Measurements from ENCODE around the gene SEPTIN12.

The SEPTIN12 gene

DNA sequence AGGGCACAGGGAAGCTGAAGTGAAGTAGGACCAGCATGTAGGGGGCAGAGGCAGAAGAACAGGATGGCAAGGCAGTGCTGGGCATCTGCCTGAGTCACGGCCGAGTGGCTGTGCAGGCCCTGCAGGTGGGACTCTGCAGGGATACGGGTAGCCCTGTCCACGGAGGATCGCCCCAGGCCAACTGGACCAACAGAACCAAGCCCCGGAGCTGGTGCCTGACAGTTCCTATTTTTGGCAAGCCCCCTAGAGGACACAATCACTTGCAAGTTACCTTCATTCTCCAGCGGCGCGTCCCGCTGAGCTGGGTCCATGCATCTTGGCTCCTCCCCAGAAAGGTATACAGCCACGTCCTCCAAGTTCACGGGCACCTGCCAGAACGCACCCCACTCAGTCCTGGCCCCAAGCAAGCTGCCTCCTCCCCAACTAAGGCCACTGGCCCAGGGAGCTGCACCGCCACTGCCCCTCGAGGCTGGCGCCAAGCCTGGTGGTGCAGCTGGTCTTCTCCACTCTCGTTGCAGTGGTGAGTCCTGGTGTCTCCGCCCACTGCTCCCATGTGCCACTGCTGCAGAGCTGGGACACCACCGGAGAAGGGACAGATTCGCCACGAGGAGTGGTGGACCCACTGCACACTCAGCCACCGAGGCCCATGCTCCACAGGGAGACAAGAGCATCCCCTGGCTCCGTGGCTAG lies 27.8 kb downstream of the SEPTIN12 start:
- H3K27me3 ChIP-seq (ENCODE audit: control insufficient read depth in 5 of 5, insufficient read depth in 4 of 5, low read length in 5 of 5): no peaks in the 10 kb centered on the region
- peaks cover 0 to 81% (median 70%) of the 10 kb centered on the region in 5 donors for H3K36me3 ChIP-seq (ENCODE audit: control insufficient read depth in 5 of 5, insufficient read depth in 5 of 5, low read length in 5 of 5)
- H3K27ac ChIP-seq (ENCODE audit: low read depth, low read length): no peak overlapping the region
- H3K4me1 ChIP-seq (ENCODE audit: control insufficient read depth in 5 of 5, insufficient read depth in 5 of 5, low read length in 5 of 5): peaks cover 0 to 7% (median 4%) of the 10 kb centered on the region in 5 donors
- H3K9me3 ChIP-seq (ENCODE audit: control insufficient read depth in 5 of 5, low read length in 5 of 5): no peaks in the 10 kb centered on the region
- H3K9ac ChIP-seq (ENCODE audit: low read length in 5 of 5): no peak overlapping the region
- no peak overlapping the region for H3K4me3 ChIP-seq (ENCODE audit: low read depth in 1 of 5, low read length in 5 of 5)

DNA sequence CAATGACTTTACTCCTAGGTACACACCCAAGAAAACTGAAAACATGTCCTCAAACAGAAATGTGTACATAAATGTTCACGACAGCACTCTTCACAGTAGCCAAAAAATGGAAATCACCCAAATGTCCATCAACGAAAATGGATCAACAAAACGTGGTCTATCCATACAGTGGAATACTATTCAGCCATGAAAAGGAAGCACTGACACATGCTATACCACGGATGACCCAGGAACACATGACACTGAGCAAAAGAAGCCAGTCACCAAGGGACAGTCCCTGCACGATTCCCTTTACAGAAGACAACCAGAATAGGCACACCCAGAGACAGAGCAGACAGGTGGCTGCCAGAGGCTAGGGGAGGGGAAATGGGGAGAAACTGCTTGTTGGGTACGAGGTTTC lies 32.5 kb downstream of the SEPTIN12 start:
- peaks cover 0 to 83% (median 75%) of the 10 kb centered on the region in 5 donors for H3K36me3 ChIP-seq (ENCODE audit: control insufficient read depth in 5 of 5, insufficient read depth in 5 of 5, low read length in 5 of 5)
- no peak overlapping the region for H3K27ac ChIP-seq (ENCODE audit: low read depth, low read length)
- no peaks in the 10 kb centered on the region for H3K27me3 ChIP-seq (ENCODE audit: control insufficient read depth in 5 of 5, insufficient read depth in 4 of 5, low read length in 5 of 5)
- H3K4me1 ChIP-seq (ENCODE audit: control insufficient read depth in 5 of 5, insufficient read depth in 5 of 5, low read length in 5 of 5): no peaks in the 10 kb centered on the region
- H3K9ac ChIP-seq (ENCODE audit: low read length in 5 of 5): no peak overlapping the region
- peaks cover 0 to 4% (median 0%) of the 10 kb centered on the region in 5 donors for H3K9me3 ChIP-seq (ENCODE audit: control insufficient read depth in 5 of 5, low read length in 5 of 5)
- no peak overlapping the region for H3K4me3 ChIP-seq (ENCODE audit: low read depth in 1 of 5, low read length in 5 of 5)

DNA sequence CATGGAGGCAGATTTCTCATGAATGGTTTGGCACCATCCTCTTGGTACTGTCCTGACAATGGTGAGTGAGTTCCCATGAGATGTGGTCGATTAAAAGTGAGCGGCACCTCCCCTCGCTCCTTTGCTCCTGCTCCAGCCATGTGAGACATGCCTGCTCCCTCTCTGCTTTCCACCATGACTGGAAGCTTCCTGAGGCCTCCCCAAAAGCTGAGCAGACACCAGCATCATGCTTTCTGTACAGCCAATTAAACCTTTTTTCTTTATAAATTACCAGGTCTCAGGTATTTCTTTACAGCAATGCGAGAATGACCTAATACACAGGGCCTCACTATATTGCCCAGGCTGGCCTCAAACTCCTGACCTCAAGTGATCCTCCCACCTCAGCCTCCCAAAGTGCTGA lies 33.3 kb downstream of the SEPTIN12 start:
- no peaks in the 10 kb centered on the region for H3K4me1 ChIP-seq (ENCODE audit: control insufficient read depth in 5 of 5, insufficient read depth in 5 of 5, low read length in 5 of 5)
- no peak overlapping the region for H3K4me3 ChIP-seq (ENCODE audit: low read depth in 1 of 5, low read length in 5 of 5)
- no peak overlapping the region for H3K27ac ChIP-seq (ENCODE audit: low read depth, low read length)
- H3K9ac ChIP-seq (ENCODE audit: low read length in 5 of 5): no peak overlapping the region
- H3K9me3 ChIP-seq (ENCODE audit: control insufficient read depth in 5 of 5, low read length in 5 of 5): peaks cover 0 to 4% (median 0%) of the 10 kb centered on the region in 5 donors
- peaks cover 0 to 82% (median 68%) of the 10 kb centered on the region in 5 donors for H3K36me3 ChIP-seq (ENCODE audit: control insufficient read depth in 5 of 5, insufficient read depth in 5 of 5, low read length in 5 of 5)
- no peaks in the 10 kb centered on the region for H3K27me3 ChIP-seq (ENCODE audit: control insufficient read depth in 5 of 5, insufficient read depth in 4 of 5, low read length in 5 of 5)

DNA sequence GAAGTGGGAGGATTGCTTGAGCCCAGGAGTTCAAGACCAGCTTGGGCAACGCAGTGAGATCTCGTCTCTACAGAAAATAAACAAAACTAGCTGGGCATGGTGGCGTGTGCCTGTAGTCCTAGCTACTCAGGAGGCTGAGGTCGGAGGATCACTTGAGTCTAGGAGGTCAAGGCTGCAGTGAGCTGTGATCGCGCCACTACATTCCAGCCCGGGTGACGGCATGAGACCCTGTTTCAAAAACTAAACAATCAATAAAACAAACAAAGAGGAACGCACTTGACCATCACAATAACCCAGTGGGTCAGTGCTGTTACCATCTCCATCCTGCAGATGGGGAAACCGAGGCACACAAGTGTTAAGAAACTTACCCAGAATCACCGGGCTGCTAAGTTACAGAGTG lies 34.9 kb downstream of the SEPTIN12 start:
- H3K27me3 ChIP-seq (ENCODE audit: control insufficient read depth in 5 of 5, insufficient read depth in 4 of 5, low read length in 5 of 5): no peaks in the 10 kb centered on the region
- H3K9ac ChIP-seq (ENCODE audit: low read length in 5 of 5): no peak overlapping the region
- H3K27ac ChIP-seq (ENCODE audit: low read depth, low read length): no peak overlapping the region
- no peak overlapping the region for H3K4me3 ChIP-seq (ENCODE audit: low read depth in 1 of 5, low read length in 5 of 5)
- H3K36me3 ChIP-seq (ENCODE audit: control insufficient read depth in 5 of 5, insufficient read depth in 5 of 5, low read length in 5 of 5): peaks cover 0 to 73% (median 60%) of the 10 kb centered on the region in 5 donors
- no peaks in the 10 kb centered on the region for H3K4me1 ChIP-seq (ENCODE audit: control insufficient read depth in 5 of 5, insufficient read depth in 5 of 5, low read length in 5 of 5)
- peaks cover 0 to 4% (median 0%) of the 10 kb centered on the region in 5 donors for H3K9me3 ChIP-seq (ENCODE audit: control insufficient read depth in 5 of 5, low read length in 5 of 5)

DNA sequence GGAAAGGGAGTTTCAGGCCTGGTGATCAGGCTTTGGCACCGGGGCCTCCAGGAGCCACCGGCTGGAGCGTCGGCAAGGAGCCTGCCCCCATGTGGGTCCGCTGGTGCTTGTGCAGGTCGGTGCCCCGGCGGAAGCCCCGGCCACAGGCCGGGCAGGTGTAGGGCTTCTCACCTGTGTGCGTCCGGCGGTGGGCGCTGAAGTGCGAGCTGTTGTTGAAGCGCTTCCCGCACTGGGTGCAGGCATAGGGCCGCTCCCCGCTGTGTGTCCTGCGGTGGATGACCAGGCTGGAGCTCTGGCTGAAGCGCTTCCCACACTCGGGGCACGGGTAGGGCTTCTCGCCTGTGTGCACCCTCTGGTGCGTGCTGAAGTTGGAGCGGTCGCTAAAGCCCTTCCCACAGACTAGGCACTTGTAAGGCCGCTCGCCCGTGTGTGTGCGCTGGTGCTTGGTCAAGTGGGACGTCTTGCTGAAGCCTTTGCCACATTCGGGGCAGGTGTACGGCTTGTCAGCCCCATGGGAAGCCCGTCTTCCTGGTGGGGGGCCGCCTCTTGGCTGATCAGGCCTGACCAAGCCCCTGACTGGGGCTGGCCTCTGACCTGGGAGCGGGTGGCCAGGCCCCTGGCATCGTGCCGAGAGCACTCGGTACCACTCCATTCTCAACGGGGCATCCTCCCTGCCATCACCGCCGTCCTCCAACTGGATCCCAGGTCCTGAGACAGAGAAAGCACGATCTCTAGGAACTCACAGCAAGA lies 35.6 kb downstream of the SEPTIN12 start:
- Histone ChIP-seq H3K27ac (ENCODE audit: low read depth, low read length) (no peak overlapping the region), H3K9me3 (ENCODE audit: control insufficient read depth in 5 of 5, low read length in 5 of 5) (peaks cover 0 to 4% (median 0%) of the 10 kb centered on the region in 5 donors), H3K9ac (ENCODE audit: low read length in 5 of 5) (no peak overlapping the region), H3K4me3 (ENCODE audit: low read depth in 1 of 5, low read length in 5 of 5) (no peak overlapping the region), H3K4me1 (ENCODE audit: control insufficient read depth in 5 of 5, insufficient read depth in 5 of 5, low read length in 5 of 5) (peaks cover 0 to 1% (median 0%) of the 10 kb centered on the region in 5 donors), H3K27me3 (ENCODE audit: control insufficient read depth in 5 of 5, insufficient read depth in 4 of 5, low read length in 5 of 5) (no peaks in the 10 kb centered on the region), H3K36me3 (ENCODE audit: control insufficient read depth in 5 of 5, insufficient read depth in 5 of 5, low read length in 5 of 5) (peaks cover 0 to 69% (median 58%) of the 10 kb centered on the region in 5 donors)

DNA sequence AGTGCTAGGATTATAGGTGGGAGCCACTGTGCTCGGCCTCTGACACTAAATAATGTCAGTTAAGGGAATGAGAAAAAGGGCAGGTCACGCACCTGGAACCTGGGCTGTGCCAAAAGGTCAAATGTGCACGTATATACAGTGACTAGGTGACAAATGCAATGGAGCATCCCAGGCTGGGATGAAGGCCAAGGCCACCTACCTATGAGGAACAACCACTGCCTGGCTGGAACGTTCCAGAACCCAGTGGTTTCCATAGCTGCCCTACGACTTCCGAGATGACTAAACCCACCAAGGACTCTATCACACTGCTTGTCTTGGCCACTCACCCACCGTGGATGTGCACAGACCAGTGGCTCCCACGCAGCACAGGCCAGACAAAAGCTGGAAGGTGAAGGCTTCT lies 37.2 kb downstream of the SEPTIN12 start:
- no peak overlapping the region for H3K9ac ChIP-seq (ENCODE audit: low read length in 5 of 5)
- no peak overlapping the region for H3K4me3 ChIP-seq (ENCODE audit: low read depth in 1 of 5, low read length in 5 of 5)
- H3K36me3 ChIP-seq (ENCODE audit: control insufficient read depth in 5 of 5, insufficient read depth in 5 of 5, low read length in 5 of 5): peaks cover 0 to 61% (median 52%) of the 10 kb centered on the region in 5 donors
- no peaks in the 10 kb centered on the region for H3K27me3 ChIP-seq (ENCODE audit: control insufficient read depth in 5 of 5, insufficient read depth in 4 of 5, low read length in 5 of 5)
- no peak overlapping the region for H3K27ac ChIP-seq (ENCODE audit: low read depth, low read length)
- H3K4me1 ChIP-seq (ENCODE audit: control insufficient read depth in 5 of 5, insufficient read depth in 5 of 5, low read length in 5 of 5): peaks cover 0 to 11% (median 9%) of the 10 kb centered on the region in 5 donors
- H3K9me3 ChIP-seq (ENCODE audit: control insufficient read depth in 5 of 5, low read length in 5 of 5): peaks cover 0 to 4% (median 0%) of the 10 kb centered on the region in 5 donors

DNA sequence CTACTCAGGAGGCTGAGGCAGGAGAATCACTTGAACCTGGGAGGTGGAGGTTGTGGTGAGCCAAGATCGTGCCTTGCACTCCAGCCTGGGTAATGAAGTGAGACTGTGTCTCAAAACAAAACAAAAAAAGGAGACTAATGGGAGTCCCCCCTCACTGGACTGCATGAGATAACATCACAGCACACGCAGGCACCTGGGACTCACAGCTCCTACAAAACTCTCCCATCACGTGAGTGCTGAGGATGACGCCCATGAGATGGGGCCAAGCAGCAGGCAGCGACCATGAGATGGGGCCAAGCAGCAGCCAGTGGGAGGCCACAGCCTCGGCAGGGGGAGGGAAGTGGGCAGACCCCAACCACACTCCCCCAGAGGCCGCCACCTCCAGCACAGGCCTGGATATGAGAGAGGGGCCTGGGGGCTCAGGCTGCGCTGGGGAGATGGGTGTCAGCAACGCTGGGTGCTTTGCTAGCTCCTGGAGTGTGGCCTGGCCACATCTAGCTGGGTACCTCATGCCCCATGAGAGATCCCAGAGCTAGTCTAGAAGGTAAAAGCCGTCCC lies 38.4 kb downstream of the SEPTIN12 start:
- Histone ChIP-seq H3K9ac (ENCODE audit: low read length in 5 of 5) (no peak overlapping the region), H3K27me3 (ENCODE audit: control insufficient read depth in 5 of 5, insufficient read depth in 4 of 5, low read length in 5 of 5) (no peaks in the 10 kb centered on the region), H3K36me3 (ENCODE audit: control insufficient read depth in 5 of 5, insufficient read depth in 5 of 5, low read length in 5 of 5) (peaks cover 0 to 53% (median 44%) of the 10 kb centered on the region in 5 donors), H3K27ac (ENCODE audit: low read depth, low read length) (no peak overlapping the region), H3K4me1 (ENCODE audit: control insufficient read depth in 5 of 5, insufficient read depth in 5 of 5, low read length in 5 of 5) (peaks cover 0 to 11% (median 9%) of the 10 kb centered on the region in 5 donors), H3K4me3 (ENCODE audit: low read depth in 1 of 5, low read length in 5 of 5) (no peak overlapping the region), H3K9me3 (ENCODE audit: control insufficient read depth in 5 of 5, low read length in 5 of 5) (peaks cover 0 to 2% (median 0%) of the 10 kb centered on the region in 5 donors)

DNA sequence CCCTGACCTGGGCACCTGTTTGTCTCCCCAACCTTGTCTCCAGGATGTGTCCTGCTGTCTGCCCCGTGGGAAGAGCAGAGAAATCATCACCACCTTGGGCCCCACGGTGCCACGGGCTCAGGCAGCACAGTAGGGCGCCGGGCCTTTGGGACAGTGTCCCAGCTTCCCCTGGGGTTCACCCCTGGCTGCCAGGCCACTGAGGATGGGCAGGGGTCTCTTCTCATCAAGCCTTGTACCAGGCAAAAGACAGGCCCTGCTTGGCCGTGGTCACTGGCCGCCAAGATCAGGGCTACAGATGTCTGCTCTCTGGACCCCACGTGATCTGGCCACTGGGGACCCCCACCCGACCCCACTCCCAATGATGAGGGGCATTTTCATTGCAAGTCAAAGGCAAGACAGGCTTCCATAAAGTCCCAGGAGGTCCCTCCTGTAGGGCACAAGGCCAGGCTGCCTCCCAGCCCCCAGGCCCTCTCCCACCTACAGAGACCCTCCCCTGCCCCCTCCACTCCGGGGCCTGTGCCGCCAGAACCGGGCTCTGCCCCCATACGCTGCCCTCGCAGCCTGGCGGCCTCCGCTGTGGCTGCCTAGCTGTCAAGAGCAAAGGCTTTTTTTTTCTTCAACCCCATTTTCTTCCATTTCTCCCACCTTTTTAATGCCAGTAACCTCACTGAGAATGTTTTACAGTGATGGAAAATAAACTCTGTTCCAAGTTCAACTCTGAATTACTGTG lies 39.3 kb downstream of the SEPTIN12 start:
- no peak overlapping the region for H3K4me3 ChIP-seq (ENCODE audit: low read depth in 1 of 5, low read length in 5 of 5)
- no peak overlapping the region for H3K27ac ChIP-seq (ENCODE audit: low read depth, low read length)
- no peaks in the 10 kb centered on the region for H3K27me3 ChIP-seq (ENCODE audit: control insufficient read depth in 5 of 5, insufficient read depth in 4 of 5, low read length in 5 of 5)
- peaks cover 0 to 11% (median 9%) of the 10 kb centered on the region in 5 donors for H3K4me1 ChIP-seq (ENCODE audit: control insufficient read depth in 5 of 5, insufficient read depth in 5 of 5, low read length in 5 of 5)
- H3K9me3 ChIP-seq (ENCODE audit: control insufficient read depth in 5 of 5, low read length in 5 of 5): no peaks in the 10 kb centered on the region
- H3K36me3 ChIP-seq (ENCODE audit: control insufficient read depth in 5 of 5, insufficient read depth in 5 of 5, low read length in 5 of 5): peaks cover 0 to 47% (median 40%) of the 10 kb centered on the region in 5 donors
- H3K9ac ChIP-seq (ENCODE audit: low read length in 5 of 5): no peak overlapping the region

DNA sequence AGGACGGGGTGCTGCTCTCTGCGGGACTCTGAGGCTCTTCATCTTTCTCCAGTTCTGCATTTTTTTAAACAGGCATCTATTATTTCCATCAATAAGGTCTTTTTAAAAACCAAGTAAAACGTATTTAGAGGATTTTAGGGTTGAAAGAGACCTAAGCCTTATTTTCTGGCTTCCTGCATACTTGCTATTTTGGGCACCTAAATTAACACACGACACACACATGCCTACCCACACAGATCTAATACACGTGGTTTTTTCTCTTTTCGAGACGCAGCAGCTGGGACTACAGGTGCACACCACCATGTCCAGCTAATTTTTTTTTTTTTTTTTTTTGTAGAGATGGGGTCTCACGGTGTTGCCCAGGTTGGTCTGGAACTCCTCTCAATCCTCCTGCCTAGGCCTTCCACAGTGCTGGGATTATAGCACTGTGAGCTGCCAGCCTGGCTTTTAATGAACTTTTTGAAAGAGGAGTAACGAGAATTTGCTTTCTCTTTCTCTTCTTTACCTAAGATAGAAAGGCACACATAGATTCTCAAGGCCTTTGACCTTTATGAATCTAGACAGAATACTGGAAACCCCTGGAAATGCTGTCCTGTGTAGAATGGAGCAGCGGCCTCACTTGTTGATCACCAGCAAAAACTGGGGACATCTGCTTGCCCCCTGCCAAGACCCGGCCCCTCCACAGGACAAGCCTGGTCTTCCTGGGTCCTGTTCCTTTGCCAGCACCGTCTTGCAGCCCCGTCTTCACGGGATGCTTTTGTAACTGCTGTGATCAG lies 40.1 kb downstream of the SEPTIN12 start:
- H3K27ac ChIP-seq (ENCODE audit: low read depth, low read length): no peak overlapping the region
- peaks cover 0 to 40% (median 32%) of the 10 kb centered on the region in 5 donors for H3K36me3 ChIP-seq (ENCODE audit: control insufficient read depth in 5 of 5, insufficient read depth in 5 of 5, low read length in 5 of 5)
- no peak overlapping the region for H3K4me3 ChIP-seq (ENCODE audit: low read depth in 1 of 5, low read length in 5 of 5)
- H3K9me3 ChIP-seq (ENCODE audit: control insufficient read depth in 5 of 5, low read length in 5 of 5): no peaks in the 10 kb centered on the region
- H3K27me3 ChIP-seq (ENCODE audit: control insufficient read depth in 5 of 5, insufficient read depth in 4 of 5, low read length in 5 of 5): peaks cover 0 to 2% (median 0%) of the 10 kb centered on the region in 5 donors
- peaks cover 0 to 16% (median 15%) of the 10 kb centered on the region in 5 donors for H3K4me1 ChIP-seq (ENCODE audit: control insufficient read depth in 5 of 5, insufficient read depth in 5 of 5, low read length in 5 of 5)
- no peak overlapping the region for H3K9ac ChIP-seq (ENCODE audit: low read length in 5 of 5)
